Measurements from ENCODE around the gene ZC3H10. TPM values are rescaled to one million over a fixed set of nuclear protein-coding genes. Genes with fewer than 3 reads are reported as not detected.

Gene ZC3H10
- total RNA-seq, 1 experiment from 2014 or later, result 11.3 TPM

GRCh38 chr12:56129206-56129941 lies 11.3 kb downstream of the ZC3H10 start:
- DNase-seq (ENCODE audit: low spot score), result peak; percentile 73
- Mint-ChIP-seq H3K4me3 (peak overlapping the region; percentile 98), H3K27me3 (ENCODE audit: low read depth) (no peaks in the 10 kb centered on the region; the same call in 1 of the 2 replicates), H3K27ac (peak overlapping the region; percentile 99; the same call in 1 of the 2 replicates), H3K9me3 (no peaks in the 10 kb centered on the region), H3K4me1 (peaks cover 30% of the 10 kb centered on the region), H3K36me3 (peaks cover 43% of the 10 kb centered on the region)
- 0 out of 2 replicates have a peak, but pooled peaks have one; percentile 15 for TF ChIP-seq USF2 (CRISPR knock-in tag; IDR thresholded peaks at IDR 0.05)
- no peak for TF ChIP-seq CREB1 (CRISPR knock-in tag; IDR thresholded peaks at IDR 0.05)
- no peak for TF ChIP-seq NR1H2 (CRISPR knock-in tag; IDR thresholded peaks at IDR 0.05)
- TF ChIP-seq ETV6 (CRISPR knock-in tag; IDR thresholded peaks at IDR 0.05), result 0 out of 2 replicates have a peak, but pooled peaks have one; percentile 0
- peak; percentile 5 for ATAC-seq
- POLR2A ChIA-PET, result interaction anchor here (0.8 to 5.3 kb wide), 5 partner anchors 11 to 93 kb away, joined by 3 to 104 read pairs (median 29); partner anchors contain the start of genes ERBB3, MYL6, RNF41 and RPL41
- CTCF ChIA-PET, result interaction anchor here (1.0 to 4.2 kb wide), 7 partner anchors 10 to 507 kb away, joined by 3 to 61 read pairs (median 9); partner anchors contain the start of genes COQ10A, MYL6B, SMARCC2 and ZC3H10

DNA sequence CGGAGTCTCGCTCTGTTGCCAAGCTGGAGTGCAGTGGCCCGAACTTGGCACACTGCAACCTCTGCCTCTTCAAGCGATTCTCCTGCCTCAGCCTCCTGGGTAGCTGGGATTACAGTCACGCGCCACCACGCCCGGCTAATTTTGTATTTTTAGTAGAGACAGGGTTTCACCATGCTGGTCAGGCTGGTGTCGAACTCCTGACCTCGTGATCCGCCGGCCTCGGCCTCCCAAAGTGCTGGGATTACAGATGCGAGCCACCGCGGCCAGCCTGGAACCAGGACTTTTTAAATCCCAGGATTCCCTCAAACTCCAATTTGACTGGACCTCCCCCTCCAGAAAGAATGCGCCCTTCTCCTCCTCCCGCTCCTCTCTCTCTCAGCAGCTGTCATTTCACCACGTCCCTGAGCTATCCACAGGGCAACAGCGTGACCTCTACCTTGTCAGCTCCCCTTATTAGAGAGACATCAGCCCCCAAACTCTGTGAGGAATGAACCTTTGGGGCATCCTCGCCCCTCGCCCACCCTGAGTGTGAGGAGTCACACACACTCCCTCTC lies 12.0 kb downstream of the ZC3H10 start:
- no peak for DNase-seq (ENCODE audit: low spot score)
- Mint-ChIP-seq H3K27me3 (ENCODE audit: low read depth) (no peaks in the 10 kb centered on the region; the same call in 1 of the 2 replicates), H3K36me3 (peaks cover 44% of the 10 kb centered on the region), H3K27ac (no peak overlapping the region), H3K9me3 (no peaks in the 10 kb centered on the region), H3K4me1 (peaks cover 30% of the 10 kb centered on the region), H3K4me3 (peak overlapping the region; percentile 98)
- ChIA-PET CTCF (interaction anchor here (1.0 to 4.2 kb wide), 2 partner anchors 22 to 59 kb away, joined by 4 to 22 read pairs; partner anchors contain the start of genes MYL6B and SMARCC2), POLR2A (interaction anchor here (5.3 kb wide), 1 partner anchor 31 kb away, joined by 104 read pairs; the partner anchor contains the start of gene MYL6)
- no peak for ATAC-seq
- TF ChIP-seq ZBTB43 (CRISPR knock-in tag; IDR thresholded peaks at IDR 0.05) (no peak), CBFB (CRISPR knock-in tag; IDR thresholded peaks at IDR 0.05; ENCODE audit: low read depth) (no peak), MLX (CRISPR knock-in tag; IDR thresholded peaks at IDR 0.05) (no peak), GRHL2 (CRISPR knock-in tag; IDR thresholded peaks at IDR 0.05; ENCODE audit: insufficient replicate concordance, severe bottlenecking) (no peak), SP1 (CRISPR knock-in tag; conservative IDR thresholded peaks at IDR 0.05) (no peak), NFYB (CRISPR knock-in tag; conservative IDR thresholded peaks at IDR 0.05; ENCODE audit: low read depth) (no peak), JUN (CRISPR knock-in tag; IDR thresholded peaks at IDR 0.05) (no peak), ZBTB21 (CRISPR knock-in tag; IDR thresholded peaks at IDR 0.05; ENCODE audit: borderline replicate concordance) (no peak), CDX4 (CRISPR knock-in tag; IDR thresholded peaks at IDR 0.05; ENCODE audit: borderline replicate concordance) (no peak), ELF4 (CRISPR knock-in tag; IDR thresholded peaks at IDR 0.05; ENCODE audit: low read depth) (no peak), ESRRA (CRISPR knock-in tag; IDR thresholded peaks at IDR 0.05; ENCODE audit: borderline replicate concordance) (no peak), CREB1 (CRISPR knock-in tag; IDR thresholded peaks at IDR 0.05) (no peak), E2F5 (CRISPR knock-in tag; IDR thresholded peaks at IDR 0.05) (no peak), RORB (CRISPR knock-in tag; IDR thresholded peaks at IDR 0.05) (no peak), ZNF121 (CRISPR knock-in tag; IDR thresholded peaks at IDR 0.05) (no peak), ERG (CRISPR knock-in tag; IDR thresholded peaks at IDR 0.05) (no peak), ZNF416 (CRISPR knock-in tag; IDR thresholded peaks at IDR 0.05) (no peak)

Measured in WTC11 (cell line).